ENCODE results near the gene TRIM44. TPM values are rescaled to one million over a fixed set of nuclear protein-coding genes. Genes with fewer than 3 reads are reported as not detected.

The TRIM44 gene
- total and polyA plus RNA-seq, 2 donors (not counting 3 experiments of a cell fraction or from before 2014, with no cell fraction given) = 31.7 to 72.0 TPM

DNA sequence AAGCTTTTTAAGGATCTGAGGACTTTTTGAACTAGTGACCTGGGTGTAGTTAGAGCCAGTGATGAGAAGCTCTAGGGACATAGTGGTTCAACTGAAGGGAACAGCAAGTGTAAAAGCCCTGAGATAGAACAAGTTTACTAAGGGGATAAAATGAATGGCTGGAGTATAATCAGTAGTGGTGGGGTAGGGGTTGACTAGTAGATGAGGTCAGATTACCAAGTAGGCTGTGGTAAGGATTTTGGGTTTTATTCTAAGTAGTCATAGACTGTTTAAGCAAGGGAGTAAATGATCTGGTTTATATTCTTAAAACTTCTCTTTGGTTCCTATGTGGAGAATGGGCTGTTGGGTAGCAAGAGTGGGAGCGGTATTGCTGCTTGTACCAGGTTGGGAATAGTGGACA is 15.3 kb downstream of the TRIM44 start:
- Histone ChIP-seq H3K36me3 (ENCODE audit: control insufficient read depth in 2 of 2, extremely low read depth in 1 of 2, insufficient read depth in 2 of 2, low read length in 2 of 2) (no peaks in the 10 kb centered on the region), H3K9me3 (replicated peaks; ENCODE audit: control insufficient read depth, insufficient read depth, low read length) (no peaks in the 10 kb centered on the region), H3K27ac (ENCODE audit: insufficient read depth, low read depth, low read length) (no peak overlapping the region), H3K4me1 (ENCODE audit: control insufficient read depth, extremely low read depth, insufficient read depth, low read length) (peaks cover under 1% of the 10 kb centered on the region), H2AFZ (ENCODE audit: low read depth, low read length) (no peak overlapping the region), H3K4me3 (replicated peaks in 1 of 3; ENCODE audit: insufficient read depth in 1 of 3, low read depth in 1 of 3, low read length in 3 of 3) (no peak overlapping the region), H3K27me3 (ENCODE audit: control insufficient read depth in 2 of 2, insufficient read depth in 2 of 2, low read length in 2 of 2) (no peaks in the 10 kb centered on the region), H3K9me1 (replicated peaks; ENCODE audit: control insufficient read depth, extremely low read depth, insufficient read depth, low read length) (no peaks in the 10 kb centered on the region), H4K20me1 (replicated peaks; ENCODE audit: control insufficient read depth, extremely low read depth, insufficient read depth, low read length) (no peaks in the 10 kb centered on the region), H3K4me2 (ENCODE audit: insufficient read depth, low read length) (no peak overlapping the region), H3K79me2 (ENCODE audit: control insufficient read depth, insufficient read depth, low read length) (peaks cover 58% of the 10 kb centered on the region), H3K9ac (replicated peaks; ENCODE audit: extremely low read depth, insufficient read depth, low read length) (no peak overlapping the region)
- TF ChIP-seq GATA2 (IDR thresholded peaks at IDR 0.05; ENCODE audit: insufficient read depth, insufficient read length, low read depth, low read length) = no peak
- TF ChIP-seq MYC (IDR thresholded peaks at IDR 0.05; ENCODE audit: low read depth, low read length) = no peak
- TF ChIP-seq EZH2 (IDR thresholded peaks at IDR 0.05; ENCODE audit: borderline replicate concordance, low read depth, low read length, severe bottlenecking) = no peak
- TF ChIP-seq, protein P1, sequence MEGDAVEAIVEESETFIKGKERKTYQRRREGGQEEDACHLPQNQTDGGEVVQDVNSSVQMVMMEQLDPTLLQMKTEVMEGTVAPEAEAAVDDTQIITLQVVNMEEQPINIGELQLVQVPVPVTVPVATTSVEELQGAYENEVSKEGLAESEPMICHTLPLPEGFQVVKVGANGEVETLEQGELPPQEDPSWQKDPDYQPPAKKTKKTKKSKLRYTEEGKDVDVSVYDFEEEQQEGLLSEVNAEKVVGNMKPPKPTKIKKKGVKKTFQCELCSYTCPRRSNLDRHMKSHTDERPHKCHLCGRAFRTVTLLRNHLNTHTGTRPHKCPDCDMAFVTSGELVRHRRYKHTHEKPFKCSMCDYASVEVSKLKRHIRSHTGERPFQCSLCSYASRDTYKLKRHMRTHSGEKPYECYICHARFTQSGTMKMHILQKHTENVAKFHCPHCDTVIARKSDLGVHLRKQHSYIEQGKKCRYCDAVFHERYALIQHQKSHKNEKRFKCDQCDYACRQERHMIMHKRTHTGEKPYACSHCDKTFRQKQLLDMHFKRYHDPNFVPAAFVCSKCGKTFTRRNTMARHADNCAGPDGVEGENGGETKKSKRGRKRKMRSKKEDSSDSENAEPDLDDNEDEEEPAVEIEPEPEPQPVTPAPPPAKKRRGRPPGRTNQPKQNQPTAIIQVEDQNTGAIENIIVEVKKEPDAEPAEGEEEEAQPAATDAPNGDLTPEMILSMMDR (IDR thresholded peaks at IDR 0.05; ENCODE audit: extremely low read depth in 1 of 2, insufficient read depth in 1 of 2, low read depth in 1 of 2, low read length in 2 of 2) = no peak
- TF ChIP-seq FOS (IDR thresholded peaks at IDR 0.05; ENCODE audit: borderline replicate concordance, insufficient read depth, low read length) = no peak
- FAIRE-seq (no peak), DNase-seq (ENCODE audit: low read depth, low spot score) (no peak)
- ChIA-PET CTCF (interaction anchor here (0.7 kb wide), 1 partner anchor 144 kb away, joined by 3 read pairs; no protein-coding TSS in a partner anchor), POLR2A (no interaction called here)
- dilution Hi-C loops (cut with MboI; ENCODE audit: extremely low pct_ligation_motif_present, low sequenced_read_pairs) = no loop called here
- intact Hi-C loops (cut with micrococcal nuclease) = no loop called here
- no TSS peak for BruUV-seq (replicated peaks)

DNA sequence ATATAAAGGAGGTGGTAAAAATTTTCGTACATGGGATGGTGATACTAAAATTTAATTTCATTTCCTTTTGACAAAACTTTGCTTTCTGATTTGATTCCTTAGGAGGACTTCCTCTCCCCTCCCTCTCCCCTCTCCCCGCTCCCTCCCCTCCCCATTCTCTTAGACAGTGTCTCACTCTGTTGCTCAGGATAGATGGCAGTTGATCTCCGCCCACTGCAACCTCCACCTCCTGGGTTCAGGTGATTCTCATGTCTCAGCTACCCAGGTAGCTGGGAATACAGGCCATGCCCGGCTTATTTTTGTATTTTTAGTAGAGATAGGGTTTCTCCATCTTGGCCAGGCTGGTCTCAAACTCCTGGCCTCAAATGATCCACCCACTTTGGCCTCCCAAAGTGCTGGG is 15.9 kb downstream of the TRIM44 start:
- Histone ChIP-seq H3K4me2 (ENCODE audit: insufficient read depth, low read length) (no peak overlapping the region), H4K20me1 (replicated peaks; ENCODE audit: control insufficient read depth, extremely low read depth, insufficient read depth, low read length) (no peaks in the 10 kb centered on the region), H3K9me3 (replicated peaks; ENCODE audit: control insufficient read depth, insufficient read depth, low read length) (no peaks in the 10 kb centered on the region), H2AFZ (ENCODE audit: low read depth, low read length) (no peak overlapping the region), H3K9me1 (replicated peaks; ENCODE audit: control insufficient read depth, extremely low read depth, insufficient read depth, low read length) (no peaks in the 10 kb centered on the region), H3K27me3 (ENCODE audit: control insufficient read depth in 2 of 2, insufficient read depth in 2 of 2, low read length in 2 of 2) (no peaks in the 10 kb centered on the region), H3K4me1 (ENCODE audit: control insufficient read depth, extremely low read depth, insufficient read depth, low read length) (peaks cover 3% of the 10 kb centered on the region), H3K36me3 (ENCODE audit: control insufficient read depth in 2 of 2, extremely low read depth in 1 of 2, insufficient read depth in 2 of 2, low read length in 2 of 2) (no peaks in the 10 kb centered on the region), H3K9ac (replicated peaks; ENCODE audit: extremely low read depth, insufficient read depth, low read length) (no peak overlapping the region), H3K4me3 (replicated peaks in 1 of 3; ENCODE audit: insufficient read depth in 1 of 3, low read depth in 1 of 3, low read length in 3 of 3) (no peak overlapping the region), H3K79me2 (ENCODE audit: control insufficient read depth, insufficient read depth, low read length) (peaks cover 55% of the 10 kb centered on the region), H3K27ac (ENCODE audit: insufficient read depth, low read depth, low read length) (no peak overlapping the region)
- TF ChIP-seq POLR2A (IDR thresholded peaks at IDR 0.05; ENCODE audit: low read depth, low read length) (no peak), JUN (IDR thresholded peaks at IDR 0.05; ENCODE audit: borderline replicate concordance, insufficient read depth, insufficient read length, low read depth) (no peak), POLR2AphosphoS5 (IDR thresholded peaks at IDR 0.05; ENCODE audit: insufficient read depth, low read depth, low read length) (no peak), MYC (IDR thresholded peaks at IDR 0.05; ENCODE audit: low read depth, low read length) (no peak), EZH2 (IDR thresholded peaks at IDR 0.05; ENCODE audit: borderline replicate concordance, low read depth, low read length, severe bottlenecking) (no peak), GATA2 (IDR thresholded peaks at IDR 0.05; ENCODE audit: insufficient read depth, insufficient read length, low read depth, low read length) (no peak), FOS (IDR thresholded peaks at IDR 0.05; ENCODE audit: borderline replicate concordance, insufficient read depth, low read length) (no peak)
- TF ChIP-seq, protein P1 (IDR thresholded peaks at IDR 0.05; ENCODE audit: extremely low read depth in 1 of 2, insufficient read depth in 1 of 2, low read depth in 1 of 2, low read length in 2 of 2) = no peak
- TF ChIP-seq, protein P2, sequence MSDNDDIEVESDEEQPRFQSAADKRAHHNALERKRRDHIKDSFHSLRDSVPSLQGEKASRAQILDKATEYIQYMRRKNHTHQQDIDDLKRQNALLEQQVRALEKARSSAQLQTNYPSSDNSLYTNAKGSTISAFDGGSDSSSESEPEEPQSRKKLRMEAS (IDR thresholded peaks at IDR 0.05; ENCODE audit: insufficient read depth, insufficient read length) = no peak
- no peak for DNase-seq (ENCODE audit: low read depth, low spot score)
- no peak for FAIRE-seq
- dilution Hi-C loops (cut with MboI; ENCODE audit: extremely low pct_ligation_motif_present, low sequenced_read_pairs) (no loop called here), intact Hi-C loops (cut with micrococcal nuclease) (no loop called here)
- CTCF ChIA-PET = interaction anchor here (0.7 kb wide), 1 partner anchor 143 kb away, joined by 3 read pairs; no protein-coding TSS in a partner anchor
- POLR2A ChIA-PET = no interaction called here
- BruUV-seq (replicated peaks) = no TSS peak
